HepG2 (cell line): ENCODE data around the gene NUDT14. TPM values are rescaled to one million over a fixed set of nuclear protein-coding genes. Genes with fewer than 3 reads are reported as not detected.

ENCODE experiments used
- ATAC-seq: fragments of 200-7000 bp; cut with Tn5 transposase; 3 replicates; pipeline ENCODE4 v1.9.1; 2020; ENCODE audit warnings: mild to moderate bottlenecking, moderate library complexity
- BruUV-seq: library from RNA; stranded (reverse); fragments of 400-500 nt; replicated peaks from 2 replicates; lab custom pipeline; 2021; lab: Mats Ljungman, UMichigan
- CTCF ChIA-PET: fragments of 300-600 bp; formaldehyde crosslinking; extraction: SDS; loops from one replicate; lab custom pipeline; 2021; ENCODE audit warnings: low total read pairs, inconsistent platforms, low intra/inter-chr PET ratio; lab: Yijun Ruan, JAX
- POLR2A ChIA-PET: fragments of 350-600 bp; sonication (Branson Sonifier 250); formaldehyde crosslinking; loops from one replicate; lab custom pipeline; 2020; ENCODE audit warnings: antibody characterized with exemption, inconsistent platforms; lab: Yijun Ruan, JAX
- DNase-seq: peaks from one replicate; pipeline ENCODE4 v3.0.0-alpha.2; 2015; ENCODE audit warnings: low spot score
- FAIRE-seq: peaks from 3 replicates; lab custom pipeline; 2011; peaks lifted over from hg19 to GRCh38; lab: Jason Lieb, UNC
- H2AFZ ChIP-seq: one replicate; pipeline ENCODE4 v1.6.1; 2011; ENCODE audit warnings: low read length, inconsistent platforms
- H3K27ac ChIP-seq: fragments of 300-600 bp; 3 replicates; pipeline ENCODE4 v1.8.0; 2011; ENCODE audit warnings: mixed run types, mild to moderate bottlenecking, mixed read lengths, low read length, inconsistent platforms; ENCODE audit not compliant: insufficient read depth; ENCODE audit errors: extremely low read length
- H3K27me3 ChIP-seq, 2 experiments: fragments of 200-600 bp in 1 of 2; 2 replicates in 1 of 2; 3 replicates in 1 of 2; pipeline versions ENCODE4 v1.6.0 to v1.8.0; 2011; ENCODE audit warnings: low read length in 2 of 2, mild to moderate bottlenecking in 2 of 2, moderate library complexity in 2 of 2, inconsistent platforms in 1 of 2; ENCODE audit not compliant: insufficient read depth in 2 of 2, control insufficient read depth in 1 of 2
- H3K36me3 ChIP-seq, 2 experiments: fragments of 200-600 bp in 1 of 2; replicated peaks in 1 of 2; 2 replicates in 1 of 2; 3 replicates in 1 of 2; pipeline versions ENCODE4 v1.5.1 to v1.8.0; 2011; ENCODE audit warnings: low read length in 2 of 2, inconsistent platforms in 1 of 2; ENCODE audit not compliant: insufficient read depth in 2 of 2, control insufficient read depth in 1 of 2
- H3K4me1 ChIP-seq: 2 replicates; pipeline ENCODE4 v1.5.1; 2012; ENCODE audit warnings: low read length, inconsistent platforms; ENCODE audit not compliant: insufficient read depth
- H3K4me2 ChIP-seq: 2 replicates; pipeline ENCODE4 v1.6.0; 2011; ENCODE audit warnings: low read depth, low read length, inconsistent platforms
- H3K4me3 ChIP-seq, 3 experiments: fragments of 200-600 bp in 1 of 3; sonication (generic), shearing (Covaris generic) in 1 of 3; replicated peaks in 1 of 3; 2 replicates each; pipeline ENCODE4 v1.5.1; 2011 to 2016; ENCODE audit warnings: low read length in 3 of 3, inconsistent platforms in 2 of 3, low read depth in 2 of 3, mild to moderate bottlenecking in 2 of 3, control low read depth in 1 of 3, mixed read lengths in 1 of 3; ENCODE audit not compliant: insufficient read depth in 1 of 3
- H3K79me2 ChIP-seq: one replicate; pipeline ENCODE4 v1.6.1; 2011; ENCODE audit warnings: low read length, inconsistent platforms; ENCODE audit not compliant: insufficient read depth
- H3K9ac ChIP-seq: 2 replicates; pipeline ENCODE4 v1.6.0; 2011; ENCODE audit warnings: mild to moderate bottlenecking, low read depth, low read length, inconsistent platforms; ENCODE audit not compliant: insufficient read depth
- H3K9me3 ChIP-seq: 2 replicates; pipeline ENCODE4 v1.5.1; 2012; ENCODE audit warnings: mild to moderate bottlenecking, low read length
- H4K20me1 ChIP-seq: 2 replicates; pipeline ENCODE4 v1.6.0; 2011; ENCODE audit warnings: inconsistent platforms, mild to moderate bottlenecking, low read length, moderate library complexity; ENCODE audit not compliant: insufficient read depth
- GMEB1 ChIP-seq: sonication (generic); formaldehyde crosslinking; IDR thresholded peaks from 2 replicates; pipeline ENCODE4 v1.5.1; 2020; ENCODE audit warnings: missing genetic modification reagents, mild to moderate bottlenecking, borderline replicate concordance
- HOMEZ ChIP-seq: IDR thresholded peaks from 2 replicates; pipeline ENCODE4 v1.6.1; 2016; ENCODE audit warnings: low read depth
- NR2F1 ChIP-seq, 2 experiments: fragments of 450-650 bp in 1 of 2; formaldehyde crosslinking in 1 of 2; IDR thresholded peaks; 2 replicates each; pipeline versions ENCODE4 v1.5.0 to v1.6.1; 2016 to 2020; ENCODE audit warnings: mild to moderate bottlenecking in 1 of 2, missing compliant biosample characterization in 1 of 2, missing genetic modification reagents in 1 of 2, moderate library complexity in 1 of 2
- RBFOX2 ChIP-seq: fragments of 200-400 bp; formaldehyde crosslinking; IDR thresholded peaks from 2 replicates; pipeline ENCODE4 v1.6.1; 2017; ENCODE audit warnings: low read depth, mild to moderate bottlenecking, low read length
- RERE ChIP-seq: IDR thresholded peaks from 2 replicates; pipeline ENCODE4 v1.6.1; 2016; ENCODE audit warnings: low read depth, missing genetic modification reagents, missing compliant biosample characterization
- RXRA ChIP-seq: sonication (generic); formaldehyde crosslinking; IDR thresholded peaks from 2 replicates; pipeline ENCODE4 v1.5.1; 2020; ENCODE audit warnings: missing genetic modification reagents
- SIX4 ChIP-seq: sonication (generic); formaldehyde crosslinking; IDR thresholded peaks from 2 replicates; pipeline ENCODE4 v1.4.0; 2020; ENCODE audit warnings: missing genetic modification reagents
- SMARCE1 ChIP-seq: fragments of 450-650 bp; IDR thresholded peaks from 2 replicates; pipeline ENCODE4 v1.6.1; 2017; ENCODE audit warnings: borderline replicate concordance
- U2AF2 ChIP-seq: fragments of 200-400 bp; formaldehyde crosslinking; IDR thresholded peaks from 2 replicates; pipeline ENCODE4 v1.6.1; 2017; ENCODE audit warnings: low read depth, mild to moderate bottlenecking, low read length
- ZBTB21 ChIP-seq: sonication (generic); formaldehyde crosslinking; IDR thresholded peaks from 2 replicates; pipeline ENCODE4 v1.4.0; 2020; ENCODE audit warnings: missing genetic modification reagents
- ZNF138 ChIP-seq: sonication (generic); formaldehyde crosslinking; IDR thresholded peaks from 2 replicates; pipeline ENCODE4 v1.5.0; 2020; ENCODE audit warnings: mild to moderate bottlenecking, low read depth, missing genetic modification reagents
- ZNF441 ChIP-seq: sonication (generic); formaldehyde crosslinking; IDR thresholded peaks from 2 replicates; pipeline ENCODE4 v1.7.0; 2021; ENCODE audit warnings: missing genetic modification reagents, borderline replicate concordance
- WGBS: methylation state at CpG from one replicate; pipeline ENCODE4 v1.1.6; 2017; ENCODE audit warnings: low lambda C conversion rate; 5-methylcytosine and 5-hydroxymethylcytosine counted together
- in situ Hi-C: cut with HindIII; loops from 2 replicates; pipeline ENCODE4 v1.10.0; 2017; ENCODE audit warnings: low pct_unique_long_range_greater_than_20kb; ENCODE audit not compliant: extremely low pct_ligation_motif_present
- intact Hi-C: fragments of 100-400 bp; cut with micrococcal nuclease; formaldehyde crosslinking; loops from one replicate; pipeline ENCODE4 v1.10.0; 2022; ENCODE audit not compliant: unreplicated experiment
- polyA plus RNA-seq, 8 experiments: library from polyadenylated mRNA; depleted of rRNA in 3 of 8; stranded (reverse) in 7 of 8; unstranded in 1 of 8; fragments of >200 nt; fragmentation: Illumina TruSeq in 4 of 8; extraction: Trizol in 4 of 8; gene quantifications; 2 replicates each; pipeline versions ENCODE4 v1.2.1 to v1.2.3, GENCODE V29; 2011 to 2016; ENCODE audit warnings: low read depth in 4 of 8, missing spikeins in 1 of 8, mixed read lengths in 1 of 8; ENCODE audit not compliant: insufficient read depth in 1 of 8
- total RNA-seq, 5 experiments: library from RNA; depleted of rRNA; stranded (reverse); fragments of >200 nt; fragmentation: Illumina TruSeq; extraction: Trizol; gene quantifications; 2 replicates each; pipeline ENCODE4 v1.2.3, GENCODE V29; 2016; ENCODE audit warnings: low read depth in 1 of 5

Gene NUDT14
- total and polyA plus RNA-seq, 2 of the 13 experiments (the other 11 are each of a cell fraction or from before 2014, with no cell fraction given), result 5.8 to 6.1 TPM

- TF ChIP-seq U2AF2, result no peak
- TF ChIP-seq RBFOX2, result no peak
- TF ChIP-seq SMARCE1, result no peak
- TF ChIP-seq RXRA (CRISPR knock-in tag), result no peak
These were observed 15.9 kb downstream of the NUDT14 start (continued) for GRCh38 chr14:105165134-105165704.

GRCh38 chr14:105163040-105163742 lies 17.9 kb downstream of the NUDT14 start:
- H3K27ac ChIP-seq, result no peak overlapping the region
- DNase-seq, result no peak
- intact Hi-C loops, result no loop called here
- H3K9ac ChIP-seq, result no peak overlapping the region
- H3K36me3 ChIP-seq, result no peaks in the 10 kb centered on the region
- no peaks in the 10 kb centered on the region for H3K79me2 ChIP-seq
- POLR2A ChIA-PET, result no interaction called here
- no peak for TF ChIP-seq NR2F1 (CRISPR knock-in tag; IDR thresholded peaks at IDR 0.05)
- peak; percentile 49; the same call in 1 of the 2 replicates for TF ChIP-seq SIX4 (CRISPR knock-in tag)
- no peak for TF ChIP-seq ZNF441 (CRISPR knock-in tag)
- no peak for TF ChIP-seq ZNF138
- no peak for TF ChIP-seq RERE
- no peak for TF ChIP-seq HOMEZ (CRISPR knock-in tag)
- no peak for TF ChIP-seq ZBTB21 (CRISPR knock-in tag)
- TF ChIP-seq GMEB1 (CRISPR knock-in tag), result no peak
- TF ChIP-seq, all 625 proteins: peak for 1
- Histone ChIP-seq H4K20me1 (no peaks in the 10 kb centered on the region; the same call in 1 of the 2 replicates), H3K9me3 (no peaks in the 10 kb centered on the region), H3K4me3 (no peak overlapping the region), H3K27me3 (peaks cover 22 to 64% of the 10 kb centered on the region in 2 experiments), H3K4me2 (no peak overlapping the region), H2AFZ (no peak overlapping the region), H3K4me1 (no peaks in the 10 kb centered on the region)
- CTCF ChIA-PET, result no interaction called here
- FAIRE-seq (no peak), ATAC-seq (peak; percentile 5; the same call in 1 of the 3 replicates)
- no TSS peak for BruUV-seq
- WGBS, result 13% methylated on average over 9 of the region's 18 CpGs
- in situ Hi-C loops, result no loop called here
